ENCODE measurements around the gene CFAP52.

GRCh38 chr17:9553181-9553580 is 23.3 kb upstream of the CFAP52 start:
- TF ChIP-seq TAF1 (conservative IDR thresholded peaks at IDR 0.05) (no peak), CTCF (IDR thresholded peaks at IDR 0.05; ENCODE audit: low read depth, low read length, missing input control) (no peak), GABPA (IDR thresholded peaks at IDR 0.05 in 1 of 2, conservative IDR thresholded peaks at IDR 0.05 in 1 of 2) (no peak), YY1 (IDR thresholded peaks at IDR 0.05) (no peak), SP1 (IDR thresholded peaks at IDR 0.05) (no peak), MAX (IDR thresholded peaks at IDR 0.05) (no peak), RAD21 (IDR thresholded peaks at IDR 0.05) (no peak), EGR1 (IDR thresholded peaks at IDR 0.05; ENCODE audit: low read depth in 2 of 2) (no peak)
